Measurements from ENCODE around the gene FAU. TPM values are rescaled to one million over a fixed set of nuclear protein-coding genes. Genes with fewer than 3 reads are reported as not detected.

FAU gene
- total and polyA plus RNA-seq, 2 of the 13 experiments (the other 11 are each of a cell fraction or from before 2014, with no cell fraction given): 374 to 869 TPM

DNA sequence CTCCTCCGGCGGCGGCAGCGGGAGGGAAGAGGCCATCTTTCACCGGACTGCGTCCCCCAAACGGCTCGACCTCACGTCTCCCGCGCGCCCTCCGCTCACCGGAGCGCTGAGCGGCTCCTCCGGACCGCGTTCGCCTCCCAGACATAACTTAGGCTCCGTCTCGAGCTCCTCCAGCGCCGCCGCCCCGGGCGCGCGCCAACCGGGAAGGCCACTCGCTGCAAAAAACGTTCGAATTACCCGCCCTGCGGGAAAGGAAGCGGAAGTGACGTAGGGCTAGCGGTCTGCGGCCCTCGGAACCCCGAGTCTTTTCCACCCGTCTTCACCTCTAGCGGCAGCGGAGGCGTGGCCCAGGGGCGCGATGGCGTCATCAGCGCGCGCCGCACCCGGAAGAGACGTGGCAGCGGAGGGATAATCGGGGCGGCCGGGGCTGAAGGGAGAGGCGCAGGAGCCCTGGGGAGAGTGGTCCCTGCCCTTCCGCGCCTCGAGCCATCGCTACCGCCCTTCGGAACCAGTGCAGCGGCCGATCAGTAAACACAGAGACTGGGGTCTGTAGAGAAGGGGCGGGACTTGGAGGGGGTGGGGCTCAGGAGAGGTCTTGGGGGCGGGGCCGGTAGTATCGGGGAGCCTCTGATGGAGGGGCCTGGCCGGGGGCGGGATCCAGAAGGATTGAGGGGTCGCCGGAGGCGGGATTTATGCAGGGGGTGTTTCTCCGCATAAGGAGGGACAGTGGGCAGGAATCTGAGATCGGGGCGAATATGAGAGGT, 37.9 kb downstream of the FAU start, which contains the start of the genes CDCA5 and ZFPL1 (continued):
- TF ChIP-seq ZNF547 (CRISPR knock-in tag; IDR thresholded peaks at IDR 0.05): peak; percentile 22; the same call in 1 of the 2 replicates
- no peak for TF ChIP-seq ZNF549 (CRISPR knock-in tag; IDR thresholded peaks at IDR 0.05)
- TF ChIP-seq, protein P1, sequence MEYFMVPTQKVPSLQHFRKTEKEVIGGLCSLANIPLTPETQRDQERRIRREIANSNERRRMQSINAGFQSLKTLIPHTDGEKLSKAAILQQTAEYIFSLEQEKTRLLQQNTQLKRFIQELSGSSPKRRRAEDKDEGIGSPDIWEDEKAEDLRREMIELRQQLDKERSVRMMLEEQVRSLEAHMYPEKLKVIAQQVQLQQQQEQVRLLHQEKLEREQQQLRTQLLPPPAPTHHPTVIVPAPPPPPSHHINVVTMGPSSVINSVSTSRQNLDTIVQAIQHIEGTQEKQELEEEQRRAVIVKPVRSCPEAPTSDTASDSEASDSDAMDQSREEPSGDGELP (IDR thresholded peaks at IDR 0.05; ENCODE audit: borderline replicate concordance, low read depth): no peak
- 0 out of 2 replicates have a peak, but pooled peaks have one; percentile 48 for TF ChIP-seq NFKBIZ (CRISPR knock-in tag; IDR thresholded peaks at IDR 0.05)
- no peak for TF ChIP-seq MYNN (CRISPR knock-in tag; IDR thresholded peaks at IDR 0.05; ENCODE audit: low read depth)
- peak; percentile 43; the same call in 1 of the 2 replicates for TF ChIP-seq RFX5 (IDR thresholded peaks at IDR 0.05; ENCODE audit: low read depth, low read length)
- TF ChIP-seq ATF7 (IDR thresholded peaks at IDR 0.05): peak; percentile 63
- TF ChIP-seq ATF7 (CRISPR knock-in tag; IDR thresholded peaks at IDR 0.05): no peak
- no peak for TF ChIP-seq PHB2 (IDR thresholded peaks at IDR 0.05; ENCODE audit: partially characterized antibody)
- no peak for TF ChIP-seq ZNF253 (CRISPR knock-in tag; IDR thresholded peaks at IDR 0.05; ENCODE audit: borderline replicate concordance)
- peak; percentile 92 for TF ChIP-seq ZNF724P (CRISPR knock-in tag; IDR thresholded peaks at IDR 0.05; ENCODE audit: borderline replicate concordance)
- TF ChIP-seq ZNF326 (CRISPR knock-in tag; IDR thresholded peaks at IDR 0.05; ENCODE audit: borderline replicate concordance): no peak
- no peak for TF ChIP-seq ZMYM3 (CRISPR knock-in tag; IDR thresholded peaks at IDR 0.05)
- TF ChIP-seq ELF3 (CRISPR knock-in tag; IDR thresholded peaks at IDR 0.05): peak; percentile 86
- TF ChIP-seq NAIF1 (CRISPR knock-in tag; IDR thresholded peaks at IDR 0.05; ENCODE audit: borderline replicate concordance): no peak
- TF ChIP-seq MTF2 (CRISPR knock-in tag; IDR thresholded peaks at IDR 0.05; ENCODE audit: borderline replicate concordance): no peak
- no peak for TF ChIP-seq CBX2 (IDR thresholded peaks at IDR 0.05; ENCODE audit: low read depth, low read length)
- TF ChIP-seq CBX2 (CRISPR knock-in tag; IDR thresholded peaks at IDR 0.05; ENCODE audit: low read depth): no peak
- peak; percentile 56; the same call in 1 of the 2 replicates for TF ChIP-seq ZSCAN9 (CRISPR knock-in tag; IDR thresholded peaks at IDR 0.05; ENCODE audit: borderline replicate concordance)
- TF ChIP-seq ZFP91 (CRISPR knock-in tag; IDR thresholded peaks at IDR 0.05; ENCODE audit: borderline replicate concordance): peak; percentile 90; the same call in 1 of the 2 replicates
- TF ChIP-seq ZSCAN5A (CRISPR knock-in tag; IDR thresholded peaks at IDR 0.05; ENCODE audit: borderline replicate concordance): peak; percentile 89; the same call in 1 of the 2 replicates
- TF ChIP-seq ELF1 (CRISPR knock-in tag; IDR thresholded peaks at IDR 0.05): peak; percentile 100
- TF ChIP-seq, protein P2, sequence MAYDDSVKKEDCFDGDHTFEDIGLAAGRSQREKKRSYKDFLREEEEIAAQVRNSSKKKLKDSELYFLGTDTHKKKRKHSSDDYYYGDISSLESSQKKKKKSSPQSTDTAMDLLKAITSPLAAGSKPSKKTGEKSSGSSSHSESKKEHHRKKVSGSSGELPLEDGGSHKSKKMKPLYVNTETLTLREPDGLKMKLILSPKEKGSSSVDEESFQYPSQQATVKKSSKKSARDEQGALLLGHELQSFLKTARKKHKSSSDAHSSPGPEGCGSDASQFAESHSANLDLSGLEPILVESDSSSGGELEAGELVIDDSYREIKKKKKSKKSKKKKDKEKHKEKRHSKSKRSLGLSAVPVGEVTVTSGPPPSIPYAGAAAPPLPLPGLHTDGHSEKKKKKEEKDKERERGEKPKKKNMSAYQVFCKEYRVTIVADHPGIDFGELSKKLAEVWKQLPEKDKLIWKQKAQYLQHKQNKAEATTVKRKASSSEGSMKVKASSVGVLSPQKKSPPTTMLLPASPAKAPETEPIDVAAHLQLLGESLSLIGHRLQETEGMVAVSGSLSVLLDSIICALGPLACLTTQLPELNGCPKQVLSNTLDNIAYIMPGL (CRISPR knock-in tag; IDR thresholded peaks at IDR 0.05; ENCODE audit: borderline replicate concordance in 1 of 2, low read depth in 1 of 2): peak; percentile 42 to 87; a peak in 2 of 4 replicates

Measured in HepG2 (cell line).